GM21447 (cell line): Measurements from ENCODE around the gene TSPAN2.
"Not testable (repeated sequence)": the region's sequence is repeated elsewhere in the genome, so short reads cannot be mapped to it uniquely, and the experiment has no call there.

ENCODE experiments used
- ATAC-seq: cut with Tn5 transposase; IDR thresholded peaks from one replicate; pipeline ENCODE4 v1.9.1; 2021; ENCODE audit not compliant: unreplicated experiment

TSPAN2 gene

DNA sequence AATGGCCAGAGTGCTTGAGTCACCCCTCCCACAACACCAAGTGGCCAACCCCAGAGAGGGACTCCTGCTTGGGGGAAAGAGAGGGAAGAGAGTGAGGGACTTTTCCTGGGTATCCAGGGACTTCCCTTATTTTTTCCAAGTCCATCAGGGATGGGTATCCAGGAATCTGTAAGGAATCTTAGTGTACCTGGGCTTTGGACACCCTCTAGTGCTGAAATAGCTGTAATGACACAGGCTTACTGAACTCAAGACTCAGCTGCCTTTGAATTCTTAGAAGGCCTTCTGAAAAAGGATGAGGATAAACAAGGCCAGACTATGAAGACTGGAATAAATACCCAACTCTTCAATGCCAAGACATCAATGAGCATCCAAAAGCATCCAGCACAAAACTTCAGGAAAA is 47.6 kb downstream of the TSPAN2 start:
- ATAC-seq = no peak

DNA sequence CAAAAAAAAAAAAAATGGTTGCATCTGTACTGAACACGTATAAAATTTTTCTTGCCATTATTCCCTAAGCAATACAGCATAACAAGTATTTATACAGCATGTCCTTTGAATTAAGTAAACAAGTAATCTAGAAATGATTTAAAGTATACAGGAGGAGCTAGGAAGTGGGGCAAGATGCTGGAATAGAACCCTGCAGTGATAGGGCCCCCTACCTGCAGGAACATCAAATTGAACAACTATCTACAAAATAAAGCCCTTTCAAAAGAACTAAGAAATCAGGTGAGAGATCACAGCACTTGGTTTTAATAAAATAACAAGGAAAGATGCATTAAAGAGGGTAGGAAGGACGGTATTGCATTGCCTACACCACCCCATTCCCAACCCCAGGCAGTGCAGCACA is 48.8 kb downstream of the TSPAN2 start:
- ATAC-seq = no peak

DNA sequence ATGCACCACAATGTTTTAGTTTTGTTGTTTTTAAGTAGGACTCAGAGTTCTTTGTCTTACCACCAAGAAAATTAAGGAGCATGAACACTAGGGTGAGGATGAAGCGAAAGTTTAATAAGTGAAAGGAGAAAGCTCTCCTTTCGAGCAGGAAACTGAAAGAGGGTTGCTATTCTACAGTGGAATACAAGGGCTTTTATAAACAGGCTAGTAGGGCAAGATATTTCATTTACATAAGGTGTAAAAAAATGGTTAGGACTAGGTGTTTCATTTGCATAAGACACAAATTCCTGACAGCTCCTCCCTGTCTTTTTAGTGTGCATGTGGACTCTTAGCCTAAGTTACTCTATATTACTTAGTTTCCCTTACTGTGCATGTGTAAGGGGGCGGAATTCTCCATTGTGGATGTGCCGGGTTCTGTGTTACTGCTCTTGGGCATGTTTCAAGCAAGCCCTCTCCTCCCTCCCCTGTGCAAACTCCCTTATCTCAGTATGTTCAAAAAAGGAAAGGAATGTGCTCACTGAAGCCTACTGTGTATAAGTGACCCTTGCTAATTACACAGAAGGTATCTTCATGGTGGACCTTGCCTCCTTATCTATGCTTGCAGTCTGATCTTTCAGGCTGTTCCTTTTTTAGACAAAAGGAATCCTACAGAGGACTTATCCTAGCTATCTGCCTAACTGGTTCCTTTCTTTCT is 52.3 kb downstream of the TSPAN2 start:
- ATAC-seq = no peak

DNA sequence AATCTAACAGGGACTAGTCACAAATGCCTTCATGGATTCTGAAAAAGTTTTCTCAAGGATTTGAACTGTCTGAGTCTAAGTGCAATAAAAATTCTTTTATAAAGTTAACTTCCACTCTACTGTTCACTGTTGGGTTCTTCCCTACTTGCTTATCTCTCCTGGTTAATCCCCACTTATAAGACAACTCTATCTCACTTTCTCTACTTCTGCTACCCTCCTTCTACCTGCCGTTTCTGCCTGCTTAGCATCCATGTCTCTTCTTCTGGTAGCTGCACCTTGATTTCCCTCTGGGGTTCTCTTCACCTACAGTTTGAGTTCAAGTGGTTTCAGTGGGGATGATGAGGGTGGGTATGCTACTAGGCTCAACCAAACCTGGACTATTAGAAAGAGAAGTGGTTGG is 53.7 kb downstream of the TSPAN2 start:
- no peak for ATAC-seq

DNA sequence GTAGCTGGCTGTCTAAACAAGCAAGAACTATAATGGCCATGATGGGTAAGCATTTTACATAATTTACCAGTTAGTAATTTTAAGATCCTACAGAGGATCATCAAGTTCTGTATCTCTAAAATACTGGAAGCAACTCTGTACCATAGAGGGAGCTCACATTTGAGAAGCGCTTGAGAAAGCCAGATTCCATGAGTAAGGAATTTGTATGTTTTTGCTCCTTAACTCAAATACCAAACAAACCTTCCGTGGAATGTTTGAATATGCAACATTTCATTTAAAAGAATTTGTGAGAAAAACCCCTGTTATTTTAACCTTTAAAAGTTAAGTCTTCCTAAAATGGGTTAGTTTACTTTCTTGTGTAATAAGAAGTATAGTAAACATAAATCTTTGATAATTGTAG is 57.7 kb downstream of the TSPAN2 start:
- ATAC-seq = no peak

DNA sequence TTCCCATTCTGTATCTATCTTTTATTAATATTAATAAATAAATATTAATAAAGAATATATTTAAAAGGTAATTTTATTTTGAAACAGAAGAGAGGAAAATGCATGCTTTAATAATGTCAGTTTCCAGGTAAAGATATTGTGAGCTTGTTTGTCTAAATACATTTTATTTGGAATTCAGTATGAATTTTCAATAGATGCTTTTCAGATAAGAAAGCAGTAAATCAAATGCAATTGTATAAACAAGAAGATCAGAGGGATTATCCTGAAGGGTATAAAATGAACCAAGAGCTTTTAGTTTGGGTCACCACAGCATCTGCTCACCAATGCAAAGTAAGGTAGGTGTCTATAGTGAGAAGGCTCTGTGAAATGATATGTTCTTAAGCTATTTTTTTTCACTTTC is 59.8 kb downstream of the TSPAN2 start, which contains the start of gene TSHB:
TSS of gene TSHB (plus strand) at position 301 of the 400 bp plus-strand sequence. CDS start 3,537 bp downstream, outside the sequence.
- no peak for ATAC-seq

DNA sequence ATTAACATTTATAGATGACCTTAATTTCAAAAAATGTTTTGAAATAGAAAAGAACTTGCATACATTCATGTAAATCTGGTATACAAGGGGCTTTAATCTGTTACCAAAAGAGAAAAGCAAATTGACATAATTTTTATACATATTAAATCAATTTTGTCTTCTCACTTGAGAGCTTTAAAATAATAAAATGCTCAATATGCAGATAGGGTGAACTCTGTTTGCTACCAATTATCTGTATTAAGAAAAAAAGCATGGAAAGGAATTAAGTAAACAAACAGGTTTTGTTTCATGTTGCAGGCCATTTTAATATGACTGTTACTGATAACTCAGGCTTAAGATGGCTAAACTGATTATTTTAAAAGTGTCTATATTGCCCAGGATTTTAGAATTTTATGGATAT is 65.7 kb downstream of the TSPAN2 start:
- ATAC-seq = no peak

DNA sequence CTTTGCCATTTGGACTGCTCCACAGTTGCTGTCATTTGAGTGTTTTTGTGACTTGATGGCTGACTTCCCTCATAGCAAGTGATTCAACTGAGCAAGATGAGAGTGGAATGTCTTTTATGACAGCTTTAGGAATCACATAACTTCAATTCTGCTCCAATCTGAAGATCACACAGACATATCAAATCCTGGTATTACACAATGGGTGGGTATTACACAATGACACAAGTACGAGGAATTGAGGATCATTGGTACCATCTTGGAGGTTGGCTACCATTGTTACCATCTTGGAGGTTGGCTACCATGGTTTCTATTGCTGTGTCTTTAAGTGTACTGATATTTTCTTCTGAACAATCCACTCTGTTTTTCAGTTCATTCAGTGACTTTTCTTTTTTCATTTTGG is 68.2 kb downstream of the TSPAN2 start:
- no peak for ATAC-seq

DNA sequence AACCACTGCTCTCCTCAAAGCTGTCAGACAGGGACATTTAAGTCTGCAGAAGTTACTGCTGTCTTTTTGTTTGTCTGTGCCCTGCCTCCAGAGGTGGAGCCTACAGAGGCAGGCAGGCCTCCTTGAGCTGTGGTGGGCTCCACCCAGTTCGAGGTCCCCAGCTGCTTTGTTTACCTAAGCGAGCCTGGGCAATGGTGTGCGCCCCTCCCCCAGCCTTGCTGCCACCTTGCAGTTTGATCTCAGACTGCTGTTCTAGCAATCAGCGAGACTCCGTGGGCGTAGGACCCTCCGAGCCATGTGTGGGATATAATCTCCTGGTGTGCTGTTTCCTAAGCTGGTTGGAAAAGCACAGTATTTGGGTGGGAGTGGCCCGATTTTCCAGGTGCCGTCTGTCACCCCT is 69.8 kb downstream of the TSPAN2 start:
- not testable (repeated sequence) for ATAC-seq

DNA sequence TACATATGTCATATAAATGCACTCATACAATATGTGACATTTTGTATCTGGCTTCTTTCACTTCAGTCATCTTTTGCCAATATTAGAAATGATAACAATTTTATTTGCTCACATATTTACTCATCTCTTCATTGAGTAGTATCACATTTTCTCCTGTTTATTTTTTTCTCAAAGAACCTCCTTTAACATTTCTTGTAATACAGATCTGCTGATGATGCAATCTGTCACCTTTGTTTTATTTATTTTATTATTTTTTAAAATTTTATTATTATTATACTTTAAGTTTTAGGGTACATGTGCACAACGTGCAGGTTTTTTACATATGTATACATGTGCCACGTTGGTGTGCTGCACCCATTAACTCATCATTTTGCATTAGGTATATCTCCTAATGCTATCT is 75.5 kb downstream of the TSPAN2 start:
- ATAC-seq = no peak

DNA sequence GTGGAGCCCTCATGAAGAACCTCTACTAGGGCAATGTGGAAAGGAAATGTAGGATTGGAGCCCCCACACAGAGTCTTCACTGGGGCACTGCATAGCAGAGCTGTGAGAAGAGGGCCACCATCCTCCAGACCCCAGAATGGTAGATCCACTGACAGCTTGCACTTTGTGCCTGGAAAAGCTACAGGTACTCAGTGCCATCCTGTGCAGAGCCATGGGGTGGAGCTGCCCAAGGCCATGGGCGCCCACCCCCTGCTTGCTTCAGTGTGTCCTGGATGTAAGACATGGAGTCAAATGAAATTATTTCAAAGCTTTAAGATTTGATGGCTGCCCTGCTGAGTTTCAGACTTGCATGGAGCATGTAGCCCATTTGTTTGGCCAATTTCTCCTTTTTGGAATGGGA is 76.9 kb downstream of the TSPAN2 start:
- ATAC-seq = no peak

DNA sequence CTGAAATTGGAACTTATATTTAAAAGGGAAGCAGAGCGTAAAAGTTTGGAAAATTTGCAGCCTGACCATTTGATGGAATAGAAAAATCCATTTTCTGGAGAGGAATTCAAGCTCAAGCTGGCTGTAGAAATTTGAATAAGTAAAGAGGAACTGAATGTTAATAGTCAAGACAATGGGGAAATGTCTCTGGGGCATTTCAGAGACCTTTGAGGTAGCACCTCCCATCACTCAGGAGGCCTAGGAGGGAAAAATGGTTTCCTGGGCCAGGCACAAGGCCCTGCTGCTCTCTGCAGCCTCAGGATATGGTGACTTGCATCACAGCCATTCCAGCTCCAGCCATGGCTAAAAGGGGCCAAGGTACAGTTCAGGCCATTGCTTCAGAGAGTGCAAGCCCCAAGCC is 77.3 kb downstream of the TSPAN2 start:
- no peak for ATAC-seq

DNA sequence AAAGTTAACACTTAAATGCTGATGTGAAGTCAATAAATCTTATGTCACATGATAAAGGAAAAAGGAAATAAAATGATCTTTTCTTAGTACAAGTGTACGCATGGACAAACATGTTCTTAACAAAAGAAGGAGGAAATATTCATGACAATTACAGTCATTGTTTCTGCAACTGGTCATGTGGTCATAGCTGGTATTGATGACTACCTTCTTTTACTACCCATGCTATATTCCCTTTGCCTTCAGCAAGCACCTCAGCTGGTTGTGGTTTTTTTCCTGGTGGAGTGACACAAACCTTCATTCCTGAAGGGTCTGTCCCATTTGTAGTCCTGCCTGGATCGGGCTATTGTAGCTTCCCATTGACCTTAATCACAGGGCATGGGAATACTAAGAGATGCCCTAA is 83.1 kb downstream of the TSPAN2 start:
- ATAC-seq = no peak
